MM.1S (cell line): ENCODE measurements around the gene CDC42BPA.

Experiments
- CTCF ChIP-seq: fragments of 300-600 bp; sonication (generic); IDR thresholded peaks from 2 replicates; pipeline ENCODE4 v1.5.1; 2016; ENCODE audit warnings: antibody characterized with exemption, low read length, mixed read lengths
- EZH2phosphoT487 ChIP-seq: fragments of 300-600 bp; sonication (generic); IDR thresholded peaks from 2 replicates; pipeline ENCODE4 v1.6.1; 2018; ENCODE audit warnings: antibody characterized with exemption, low read length

- no peak for TF ChIP-seq CTCF
- TF ChIP-seq EZH2phosphoT487: no peak
Measured at GRCh38 chr1:227102056-227102455, 216.2 kb downstream of the CDC42BPA start.
